ENCODE data around the gene HCFC2. TPM values are rescaled to one million over a fixed set of nuclear protein-coding genes. Genes with fewer than 3 reads are reported as not detected.
A peak's percentile ranks its signal among the peaks of the same experiment; 100 is the strongest.

Gene HCFC2
- total and polyA plus RNA-seq, 9 of the 15 experiments (the other 6 are each of a cell fraction or from before 2014, with no cell fraction given) = 1.2 to 6.5 (median 3.8) TPM

GRCh38 chr12:104064031-104064841, at the start of gene HCFC2 (continued):
- TF ChIP-seq AFF4 (CRISPR knock-in tag; IDR thresholded peaks at IDR 0.05) = peak; percentile 84; the same call in 1 of the 2 replicates
- no peak for TF ChIP-seq ZNF57 (CRISPR knock-in tag; IDR thresholded peaks at IDR 0.05)
- TF ChIP-seq RBM34 (IDR thresholded peaks at IDR 0.05; ENCODE audit: borderline replicate concordance, insufficient read depth, low read length) = no peak
- no peak for TF ChIP-seq NCOA4 (IDR thresholded peaks at IDR 0.05; ENCODE audit: partially characterized antibody)
- peak; percentile 46; the same call in 1 of the 2 replicates for TF ChIP-seq CREB3L1 (IDR thresholded peaks at IDR 0.05; ENCODE audit: borderline replicate concordance, low read depth)
- peak; percentile 67; the same call in 1 of the 2 replicates for TF ChIP-seq NBN (IDR thresholded peaks at IDR 0.05; ENCODE audit: low read depth)
- peak; percentile 79 for TF ChIP-seq MEIS2 (IDR thresholded peaks at IDR 0.05; ENCODE audit: partially characterized antibody)
- TF ChIP-seq SP1 (CRISPR knock-in tag; IDR thresholded peaks at IDR 0.05) = peak; percentile 82
- TF ChIP-seq KDM2B (CRISPR knock-in tag; IDR thresholded peaks at IDR 0.05) = 0 out of 2 replicates have a peak, but pooled peaks have one; percentile 7
- peak; percentile 23; the same call in 1 of the 2 replicates for TF ChIP-seq RNF2 (IDR thresholded peaks at IDR 0.05)
- TF ChIP-seq HDGF (IDR thresholded peaks at IDR 0.05) = 0 out of 2 replicates have a peak, but pooled peaks have one; percentile 23
- no peak for TF ChIP-seq ZNF707 (CRISPR knock-in tag; conservative IDR thresholded peaks at IDR 0.05)
- peak; percentile 93 for TF ChIP-seq DACH1 (IDR thresholded peaks at IDR 0.05; ENCODE audit: partially characterized antibody)
- 0 out of 2 replicates have a peak, but pooled peaks have one; percentile 3 for TF ChIP-seq EP300 (IDR thresholded peaks at IDR 0.05; ENCODE audit: low read length)
- TF ChIP-seq RNF219 (CRISPR knock-in tag; IDR thresholded peaks at IDR 0.05) = no peak
- TF ChIP-seq ZNF174 (CRISPR knock-in tag; IDR thresholded peaks at IDR 0.05) = no peak
- peak; percentile 96 for TF ChIP-seq RAD51 (IDR thresholded peaks at IDR 0.05; ENCODE audit: borderline replicate concordance, low read depth)
- peak; percentile 97 for TF ChIP-seq USF1 (CRISPR knock-in tag; IDR thresholded peaks at IDR 0.05)
- TF ChIP-seq YY1 (IDR thresholded peaks at IDR 0.05; ENCODE audit: borderline replicate concordance in 1 of 3, control insufficient read depth in 1 of 3, extremely low read depth in 1 of 3, insufficient read depth in 3 of 3, insufficient read length in 1 of 3, insufficient replicate concordance in 2 of 3, low read depth in 1 of 3, low read length in 2 of 3) = peak; percentile 87 to 98 (median 96)
